K562 (cell line): ENCODE measurements around the gene SKAP2. TPM values are rescaled to one million over a fixed set of nuclear protein-coding genes. Genes with fewer than 3 reads are reported as not detected.

Source experiments
- ATAC-seq: fragments of 200-7000 bp; cut with Tn5 transposase; 3 replicates; pipeline ENCODE4 v1.9.1; 2020; ENCODE audit warnings: moderate library complexity
- BruUV-seq: library from RNA; stranded (reverse); fragments of 400-500 nt; replicated peaks from 2 replicates; lab custom pipeline; 2021; lab: Mats Ljungman, UMichigan
- CTCF ChIA-PET: fragments of 300-600 bp; formaldehyde crosslinking; extraction: SDS; loops from one replicate; lab custom pipeline; 2021; ENCODE audit warnings: low intra/inter-chr PET ratio; lab: Yijun Ruan, JAX
- POLR2A ChIA-PET: fragments of 300-600, 350-650 bp; sonication (Branson Sonifier 250); formaldehyde crosslinking; extraction: SDS; loops from one replicate; lab custom pipeline; 2021; ENCODE audit warnings: antibody characterized with exemption, inconsistent platforms; lab: Yijun Ruan, JAX
- DNase-seq, 4 experiments: peaks; one replicate each; pipeline versions ENCODE4 v3.0.0 to v3.0.0-alpha.2; 2011 to 2018; ENCODE audit warnings: low spot score in 3 of 4, mixed read lengths in 3 of 4; ENCODE audit errors: extremely low read depth in 1 of 4
- FAIRE-seq: peaks from 2 replicates; lab custom pipeline; 2011; peaks lifted over from hg19 to GRCh38; lab: Jason Lieb, UNC
- H2AFZ ChIP-seq: 2 replicates; pipeline ENCODE4 v1.6.0; 2011; ENCODE audit warnings: low read depth, low read length, control low read depth, inconsistent platforms
- H3K27ac ChIP-seq: fragments of 200-600 bp; 3 replicates; pipeline ENCODE4 v1.8.0; 2011; ENCODE audit warnings: low read depth, mild to moderate bottlenecking, control low read depth, inconsistent platforms, low read length, moderate library complexity, mixed read lengths; ENCODE audit errors: extremely low read depth
- H3K27me3 ChIP-seq, 2 experiments: fragments of 300-600 bp in 1 of 2; 2 replicates in 1 of 2; 3 replicates in 1 of 2; pipeline versions ENCODE4 v1.6.0 to v1.8.0; 2011; ENCODE audit warnings: inconsistent platforms in 2 of 2, low read length in 2 of 2, mild to moderate bottlenecking in 1 of 2, mixed read lengths in 1 of 2, moderate library complexity in 1 of 2; ENCODE audit not compliant: control insufficient read depth in 2 of 2, insufficient read depth in 2 of 2
- H3K36me3 ChIP-seq: fragments of 300-600 bp; 3 replicates; pipeline ENCODE4 v1.8.0; 2011; ENCODE audit warnings: mild to moderate bottlenecking, low read length, inconsistent platforms; ENCODE audit not compliant: control insufficient read depth, insufficient read depth
- H3K4me1 ChIP-seq, 2 experiments: fragments of 200-600 bp in 1 of 2; replicated peaks in 1 of 2; 2 replicates in 1 of 2; 3 replicates in 1 of 2; pipeline versions ENCODE4 v1.5.1 to v1.8.0; 2011; ENCODE audit warnings: inconsistent platforms in 2 of 2, low read length in 2 of 2, mild to moderate bottlenecking in 1 of 2, mixed read lengths in 1 of 2, moderate library complexity in 1 of 2; ENCODE audit not compliant: control insufficient read depth in 2 of 2, insufficient read depth in 2 of 2
- H3K4me2 ChIP-seq: 2 replicates; pipeline ENCODE4 v1.6.1; 2011; ENCODE audit warnings: low read length, control low read depth, inconsistent platforms, mixed read lengths; ENCODE audit not compliant: insufficient read depth
- H3K4me3 ChIP-seq: fragments of 200-600 bp; sonication (generic), shearing (Covaris generic); 2 replicates; pipeline ENCODE4 v1.5.1; 2016; ENCODE audit warnings: control low read depth, inconsistent platforms
- H3K79me2 ChIP-seq: fragments of 200-600 bp; 3 replicates; pipeline ENCODE4 v1.8.0; 2011; ENCODE audit warnings: low read length, inconsistent platforms; ENCODE audit not compliant: control insufficient read depth, insufficient read depth
- H3K9ac ChIP-seq, 2 experiments: 2 replicates each; pipeline versions ENCODE4 v1.6.0 to v1.6.1; 2011; ENCODE audit warnings: low read depth in 2 of 2, low read length in 2 of 2, control low read depth in 1 of 2, inconsistent platforms in 1 of 2, mild to moderate bottlenecking in 1 of 2, mixed read lengths in 1 of 2; ENCODE audit not compliant: insufficient read depth in 1 of 2
- H3K9me1 ChIP-seq: one replicate; pipeline ENCODE4 v1.6.0; 2011; ENCODE audit warnings: inconsistent platforms, mild to moderate bottlenecking, low read length, moderate library complexity; ENCODE audit not compliant: control insufficient read depth, insufficient read depth
- H3K9me3 ChIP-seq: replicated peaks from 2 replicates; pipeline ENCODE4 v1.5.1; 2011; ENCODE audit warnings: low read depth, low read length, inconsistent platforms; ENCODE audit not compliant: control insufficient read depth, insufficient read depth
- H4K20me1 ChIP-seq: replicated peaks from 2 replicates; pipeline ENCODE4 v1.6.1; 2011; ENCODE audit warnings: low read length, inconsistent platforms, mixed read lengths; ENCODE audit not compliant: control insufficient read depth, insufficient read depth
- ARNT ChIP-seq, 2 experiments: fragments of 450-650 bp; IDR thresholded peaks; 2 replicates each; pipeline ENCODE4 v1.6.1; 2016; ENCODE audit warnings: mild to moderate bottlenecking in 1 of 2
- CBX5 ChIP-seq: IDR thresholded peaks from 2 replicates; pipeline ENCODE4 v1.6.1; 2014; ENCODE audit warnings: low read depth, borderline replicate concordance
- DNMT1 ChIP-seq: fragments of 450-650 bp; IDR thresholded peaks from 2 replicates; pipeline ENCODE4 v1.6.1; 2016; ENCODE audit warnings: antibody characterized with exemption, mild to moderate bottlenecking
- KDM2B ChIP-seq: fragments of 250-450 bp; sonication (Bioruptor Pico); IDR thresholded peaks from 2 replicates; pipeline ENCODE4 v1.8.0; 2021; ENCODE audit warnings: mild to moderate bottlenecking, moderate library complexity
- RBBP5 ChIP-seq: fragments of 200-600 bp; sonication (generic); IDR thresholded peaks from 2 replicates; pipeline ENCODE4 v1.6.1; 2012; ENCODE audit warnings: borderline replicate concordance, mild to moderate bottlenecking, low read length, control low read depth, inconsistent platforms; ENCODE audit not compliant: insufficient read depth, poor library complexity, severe bottlenecking
- SAFB2 ChIP-seq: fragments of 200-400 bp; formaldehyde crosslinking; IDR thresholded peaks from 2 replicates; pipeline ENCODE4 v1.6.1; 2018; ENCODE audit warnings: borderline replicate concordance, low read length, low read depth, moderate library complexity; ENCODE audit not compliant: severe bottlenecking
- TAF1 ChIP-seq: IDR thresholded peaks from 2 replicates; pipeline ENCODE4 v1.6.1; 2011; ENCODE audit warnings: mild to moderate bottlenecking, low read length, moderate library complexity; ENCODE audit not compliant: insufficient read depth, control insufficient read depth, severe bottlenecking; ENCODE audit errors: extremely low read depth
- TAF7 ChIP-seq: fragments of 450-650 bp; IDR thresholded peaks from 2 replicates; pipeline ENCODE4 v1.6.1; 2016; ENCODE audit warnings: missing genetic modification characterization, missing compliant biosample characterization
- ZBTB1 ChIP-seq: sonication (generic); formaldehyde crosslinking; IDR thresholded peaks from 2 replicates; pipeline ENCODE4 v1.8.1; 2023; ENCODE audit warnings: missing genetic modification reagents, low read depth, mild to moderate bottlenecking, borderline replicate concordance
- ZKSCAN8 ChIP-seq: fragments of 200-800 bp; sonication (Bioruptor generic); IDR thresholded peaks from 2 replicates; pipeline ENCODE4 v1.6.1; 2016; ENCODE audit warnings: missing genetic modification characterization, missing compliant biosample characterization
- ZNF445 ChIP-seq: fragments of 250-450 bp; sonication (Bioruptor Pico); IDR thresholded peaks from 2 replicates; pipeline ENCODE4 v1.4.0; 2020; ENCODE audit warnings: low read depth, mild to moderate bottlenecking, moderate library complexity
- WGBS: fragments of 100-300 bp; shearing (Covaris generic); methylation state at CpG from one replicate; pipeline ENCODE4 v1.1.6; 2016; ENCODE audit warnings: low coverage, mixed read lengths; ENCODE audit not compliant: insufficient coverage; ENCODE audit errors: missing lambda C conversion rate; 5-methylcytosine and 5-hydroxymethylcytosine counted together
- in situ Hi-C: fragments of 300-500 bp; cut with MboI; formaldehyde crosslinking; loops from 4 replicates; pipeline ENCODE4 v1.15.0; 2018; ENCODE audit warnings: inconsistent platforms, mixed read lengths
- intact Hi-C: fragments of 100-400 bp; cut with micrococcal nuclease; formaldehyde crosslinking; loops from 2 replicates; pipeline ENCODE4 v1.14.2; 2022
- polyA plus RNA-seq, 8 experiments: library from polyadenylated mRNA; depleted of rRNA in 4 of 8; stranded (reverse) in 5 of 8; unstranded in 3 of 8; fragments of >200 nt; fragmentation: Nextera tagmentation in 2 of 8; fragmentation: Illumina TruSeq in 1 of 8; extraction: Ambion mirVana in 2 of 8; extraction: Trizol in 1 of 8; gene quantifications; 2 replicates each; pipeline versions ENCODE4 v1.2.1 to v1.2.3, GENCODE V29; 2011 to 2014; ENCODE audit warnings: inconsistent platforms in 1 of 8, missing spikeins in 1 of 8
- total RNA-seq, 7 experiments: library from RNA; depleted of rRNA in 6 of 7; stranded (reverse); fragments of >200 nt in 6 of 7; fragmentation: Illumina TruSeq in 2 of 7; extraction: Trizol in 2 of 7; gene quantifications; 2 replicates each; pipeline versions ENCODE4 v1.2.1 to v1.2.3, GENCODE V29; 2011 to 2021; ENCODE audit warnings: low replicate concordance in 1 of 7
- TF ChIP-seq, protein P1 (sequence below), 3 experiments: IDR thresholded peaks in 2 of 3; conservative IDR thresholded peaks in 1 of 3; 2 replicates each; pipeline ENCODE4 v1.5.1; 2011 to 2012; ENCODE audit warnings: low read length in 3 of 3, mild to moderate bottlenecking in 3 of 3, control low read depth in 2 of 3, improper control_type of control experiment in 1 of 3, inconsistent platforms in 1 of 3, low read depth in 1 of 3, mixed read lengths in 1 of 3, moderate library complexity in 1 of 3; ENCODE audit not compliant: insufficient read depth in 2 of 3
- TF ChIP-seq, protein P2 (sequence below): fragments of 450-650 bp; IDR thresholded peaks from 2 replicates; pipeline ENCODE4 v1.7.1; 2018; ENCODE audit warnings: mild to moderate bottlenecking, low read depth; ENCODE audit not compliant: partially characterized antibody
- TF ChIP-seq, protein P3 (sequence below): sonication (generic); formaldehyde crosslinking; IDR thresholded peaks from 2 replicates; pipeline ENCODE4 v1.8.0; 2023; ENCODE audit warnings: mild to moderate bottlenecking, missing genetic modification reagents

The SKAP2 gene
- total and polyA plus RNA-seq, 9 of the 15 experiments (the other 6 are each of a cell fraction or from before 2014, with no cell fraction given), result 4.2 to 11.7 (median 8.3) TPM

DNA sequence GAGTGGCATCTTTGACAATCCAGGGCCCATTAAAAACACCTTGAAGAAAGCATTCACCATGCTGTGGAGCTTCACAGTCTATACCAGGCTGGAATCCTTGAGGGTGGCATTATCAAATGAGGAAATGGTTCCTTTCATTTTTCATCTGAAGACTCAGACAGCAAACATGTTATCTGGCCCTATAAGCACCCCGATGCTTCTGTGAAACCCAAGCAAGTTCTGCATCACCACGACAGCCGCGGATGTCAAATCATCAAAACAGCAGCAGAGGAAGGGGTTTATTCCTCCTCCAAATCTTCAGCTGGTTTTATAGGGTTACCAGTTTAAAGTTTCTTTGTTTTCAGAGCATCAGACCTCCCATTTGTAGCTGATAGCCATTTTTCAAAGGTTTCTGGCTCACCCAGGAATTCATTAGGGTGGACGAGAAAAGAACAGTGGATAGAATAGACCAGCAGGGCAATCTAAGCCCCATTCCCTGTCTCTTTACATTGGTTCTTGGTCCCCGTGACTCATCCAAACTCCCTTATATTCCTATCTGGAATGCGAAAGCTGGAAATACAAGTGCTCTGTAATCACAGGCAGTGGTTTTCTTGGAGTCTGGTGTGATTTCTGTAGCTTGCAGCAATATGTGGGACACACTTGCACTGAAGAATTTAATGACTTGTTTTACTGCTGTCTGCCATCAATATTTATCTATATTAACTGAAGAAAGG, 217.9 kb downstream of the SKAP2 start (continued):
- TF ChIP-seq CBX5, result no peak
- TF ChIP-seq, protein P1, sequence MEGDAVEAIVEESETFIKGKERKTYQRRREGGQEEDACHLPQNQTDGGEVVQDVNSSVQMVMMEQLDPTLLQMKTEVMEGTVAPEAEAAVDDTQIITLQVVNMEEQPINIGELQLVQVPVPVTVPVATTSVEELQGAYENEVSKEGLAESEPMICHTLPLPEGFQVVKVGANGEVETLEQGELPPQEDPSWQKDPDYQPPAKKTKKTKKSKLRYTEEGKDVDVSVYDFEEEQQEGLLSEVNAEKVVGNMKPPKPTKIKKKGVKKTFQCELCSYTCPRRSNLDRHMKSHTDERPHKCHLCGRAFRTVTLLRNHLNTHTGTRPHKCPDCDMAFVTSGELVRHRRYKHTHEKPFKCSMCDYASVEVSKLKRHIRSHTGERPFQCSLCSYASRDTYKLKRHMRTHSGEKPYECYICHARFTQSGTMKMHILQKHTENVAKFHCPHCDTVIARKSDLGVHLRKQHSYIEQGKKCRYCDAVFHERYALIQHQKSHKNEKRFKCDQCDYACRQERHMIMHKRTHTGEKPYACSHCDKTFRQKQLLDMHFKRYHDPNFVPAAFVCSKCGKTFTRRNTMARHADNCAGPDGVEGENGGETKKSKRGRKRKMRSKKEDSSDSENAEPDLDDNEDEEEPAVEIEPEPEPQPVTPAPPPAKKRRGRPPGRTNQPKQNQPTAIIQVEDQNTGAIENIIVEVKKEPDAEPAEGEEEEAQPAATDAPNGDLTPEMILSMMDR (IDR thresholded peaks at IDR 0.05 in 2 of 3, conservative IDR thresholded peaks at IDR 0.05 in 1 of 3; ENCODE audit: insufficient read depth in 2 of 3, low read depth in 1 of 3, low read length in 3 of 3), result no peak

DNA sequence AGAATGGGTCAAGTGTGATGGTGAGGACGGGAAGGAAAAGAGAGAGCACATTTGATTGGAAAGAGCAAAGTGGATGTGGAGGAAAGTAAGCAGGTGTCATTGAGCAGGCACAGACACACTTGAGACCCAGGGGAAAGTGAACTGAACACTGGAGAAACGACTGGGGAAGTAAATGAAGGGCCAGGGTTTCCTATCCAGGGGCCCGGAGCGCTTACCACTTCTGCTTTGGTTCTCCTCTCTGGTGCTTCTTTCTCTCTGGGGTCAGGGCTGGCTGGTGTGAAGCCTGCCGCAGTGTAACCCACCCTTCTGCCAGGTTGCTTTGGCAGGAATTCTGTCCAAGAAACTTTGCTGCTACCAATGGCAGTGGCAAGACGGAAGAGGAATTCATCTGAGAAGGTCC, 219.3 kb downstream of the SKAP2 start:
- Histone ChIP-seq H3K4me1 (no peaks in the 10 kb centered on the region), H3K9me1 (no peaks in the 10 kb centered on the region), H4K20me1 (no peaks in the 10 kb centered on the region), H3K27ac (no peak overlapping the region), H3K9me3 (no peaks in the 10 kb centered on the region), H3K79me2 (no peaks in the 10 kb centered on the region), H3K27me3 (peaks cover 12 to 18% of the 10 kb centered on the region in 2 experiments), H3K36me3 (no peaks in the 10 kb centered on the region; the same call in 2 of the 3 replicates), H3K4me2 (no peak overlapping the region), H2AFZ (no peak overlapping the region), H3K9ac (no peak overlapping the region), H3K4me3 (no peak overlapping the region)
- CTCF ChIA-PET, result no interaction called here
- WGBS, result 7% methylated on average over 6 of the region's 6 CpGs
- POLR2A ChIA-PET, result no interaction called here
- no peak for FAIRE-seq
- intact Hi-C loops (no loop called here), in situ Hi-C loops (no loop called here)
- DNase-seq, result no peak
- ATAC-seq, result no peak; the same call in 2 of the 3 replicates
- no TSS peak for BruUV-seq
- TF ChIP-seq ZNF445 (no peak), TAF7 (tag) (no peak), RBBP5 (no peak), DNMT1 (no peak), KDM2B (CRISPR knock-in tag) (no peak), ZBTB1 (CRISPR knock-in tag) (no peak), SAFB2 (no peak), TAF1 (no peak), ZKSCAN8 (CRISPR knock-in tag) (no peak), ARNT (IDR thresholded peaks at IDR 0.05) (no peak)
- TF ChIP-seq, protein P2, sequence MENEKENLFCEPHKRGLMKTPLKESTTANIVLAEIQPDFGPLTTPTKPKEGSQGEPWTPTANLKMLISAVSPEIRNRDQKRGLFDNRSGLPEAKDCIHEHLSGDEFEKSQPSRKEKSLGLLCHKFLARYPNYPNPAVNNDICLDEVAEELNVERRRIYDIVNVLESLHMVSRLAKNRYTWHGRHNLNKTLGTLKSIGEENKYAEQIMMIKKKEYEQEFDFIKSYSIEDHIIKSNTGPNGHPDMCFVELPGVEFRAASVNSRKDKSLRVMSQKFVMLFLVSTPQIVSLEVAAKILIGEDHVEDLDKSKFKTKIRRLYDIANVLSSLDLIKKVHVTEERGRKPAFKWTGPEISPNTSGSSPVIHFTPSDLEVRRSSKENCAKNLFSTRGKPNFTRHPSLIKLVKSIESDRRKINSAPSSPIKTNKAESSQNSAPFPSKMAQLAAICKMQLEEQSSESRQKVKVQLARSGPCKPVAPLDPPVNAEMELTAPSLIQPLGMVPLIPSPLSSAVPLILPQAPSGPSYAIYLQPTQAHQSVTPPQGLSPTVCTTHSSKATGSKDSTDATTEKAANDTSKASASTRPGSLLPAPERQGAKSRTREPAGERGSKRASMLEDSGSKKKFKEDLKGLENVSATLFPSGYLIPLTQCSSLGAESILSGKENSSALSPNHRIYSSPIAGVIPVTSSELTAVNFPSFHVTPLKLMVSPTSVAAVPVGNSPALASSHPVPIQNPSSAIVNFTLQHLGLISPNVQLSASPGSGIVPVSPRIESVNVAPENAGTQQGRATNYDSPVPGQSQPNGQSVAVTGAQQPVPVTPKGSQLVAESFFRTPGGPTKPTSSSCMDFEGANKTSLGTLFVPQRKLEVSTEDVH, result no peak
- TF ChIP-seq, protein P3, sequence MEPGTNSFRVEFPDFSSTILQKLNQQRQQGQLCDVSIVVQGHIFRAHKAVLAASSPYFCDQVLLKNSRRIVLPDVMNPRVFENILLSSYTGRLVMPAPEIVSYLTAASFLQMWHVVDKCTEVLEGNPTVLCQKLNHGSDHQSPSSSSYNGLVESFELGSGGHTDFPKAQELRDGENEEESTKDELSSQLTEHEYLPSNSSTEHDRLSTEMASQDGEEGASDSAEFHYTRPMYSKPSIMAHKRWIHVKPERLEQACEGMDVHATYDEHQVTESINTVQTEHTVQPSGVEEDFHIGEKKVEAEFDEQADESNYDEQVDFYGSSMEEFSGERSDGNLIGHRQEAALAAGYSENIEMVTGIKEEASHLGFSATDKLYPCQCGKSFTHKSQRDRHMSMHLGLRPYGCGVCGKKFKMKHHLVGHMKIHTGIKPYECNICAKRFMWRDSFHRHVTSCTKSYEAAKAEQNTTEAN (CRISPR knock-in tag), result no peak
